Measurements from ENCODE around the gene SVEP1. TPM values are rescaled to one million over a fixed set of nuclear protein-coding genes. Genes with fewer than 3 reads are reported as not detected.

Gene SVEP1
- total RNA-seq, 1 donor from 2014 or later = 41.8 TPM

DNA sequence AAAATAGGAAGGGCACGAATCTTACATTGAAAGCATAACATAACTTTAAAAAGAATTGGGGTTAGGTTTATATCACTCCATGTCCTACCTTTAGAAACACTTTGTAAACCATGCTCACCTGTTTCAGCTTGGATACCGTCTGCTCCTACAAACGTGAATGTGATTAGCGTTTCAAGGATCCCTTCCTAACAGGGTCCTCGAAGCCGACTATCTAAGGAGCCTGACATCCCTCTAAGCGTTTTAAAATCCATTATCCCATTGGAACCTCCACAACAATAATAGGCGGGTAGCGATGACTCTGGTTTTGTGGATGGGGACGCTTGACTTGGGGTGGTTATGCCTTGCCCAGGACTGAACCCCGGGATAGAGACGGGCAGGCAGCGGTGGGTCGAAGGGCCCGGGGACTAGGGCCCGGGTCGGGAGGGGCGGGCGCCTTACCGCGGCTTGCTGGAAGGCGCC is 937 bp downstream of the SVEP1 start:
- TF ChIP-seq, protein P1, sequence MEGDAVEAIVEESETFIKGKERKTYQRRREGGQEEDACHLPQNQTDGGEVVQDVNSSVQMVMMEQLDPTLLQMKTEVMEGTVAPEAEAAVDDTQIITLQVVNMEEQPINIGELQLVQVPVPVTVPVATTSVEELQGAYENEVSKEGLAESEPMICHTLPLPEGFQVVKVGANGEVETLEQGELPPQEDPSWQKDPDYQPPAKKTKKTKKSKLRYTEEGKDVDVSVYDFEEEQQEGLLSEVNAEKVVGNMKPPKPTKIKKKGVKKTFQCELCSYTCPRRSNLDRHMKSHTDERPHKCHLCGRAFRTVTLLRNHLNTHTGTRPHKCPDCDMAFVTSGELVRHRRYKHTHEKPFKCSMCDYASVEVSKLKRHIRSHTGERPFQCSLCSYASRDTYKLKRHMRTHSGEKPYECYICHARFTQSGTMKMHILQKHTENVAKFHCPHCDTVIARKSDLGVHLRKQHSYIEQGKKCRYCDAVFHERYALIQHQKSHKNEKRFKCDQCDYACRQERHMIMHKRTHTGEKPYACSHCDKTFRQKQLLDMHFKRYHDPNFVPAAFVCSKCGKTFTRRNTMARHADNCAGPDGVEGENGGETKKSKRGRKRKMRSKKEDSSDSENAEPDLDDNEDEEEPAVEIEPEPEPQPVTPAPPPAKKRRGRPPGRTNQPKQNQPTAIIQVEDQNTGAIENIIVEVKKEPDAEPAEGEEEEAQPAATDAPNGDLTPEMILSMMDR (IDR thresholded peaks at IDR 0.05) = no peak
- Histone ChIP-seq H3K27me3 (no peaks in the 10 kb centered on the region), H3K9me3 (no peaks in the 10 kb centered on the region), H3K36me3 (no peaks in the 10 kb centered on the region), H3K4me3 (peak overlapping the region; percentile 74 to 96), H3K27ac (peak overlapping the region; percentile 80 to 84), H3K4me1 (peaks cover 0 to 2% of the 10 kb centered on the region in 2 donors)
- intact Hi-C loops (cut with DNase I) = loop anchor here (2.0 to 5.0 kb wide), 2 partner anchors 24 to 44 kb away; no protein-coding TSS in a partner anchor
- no peak for DNase-seq (ENCODE audit: low spot score in 2 of 2)

DNA sequence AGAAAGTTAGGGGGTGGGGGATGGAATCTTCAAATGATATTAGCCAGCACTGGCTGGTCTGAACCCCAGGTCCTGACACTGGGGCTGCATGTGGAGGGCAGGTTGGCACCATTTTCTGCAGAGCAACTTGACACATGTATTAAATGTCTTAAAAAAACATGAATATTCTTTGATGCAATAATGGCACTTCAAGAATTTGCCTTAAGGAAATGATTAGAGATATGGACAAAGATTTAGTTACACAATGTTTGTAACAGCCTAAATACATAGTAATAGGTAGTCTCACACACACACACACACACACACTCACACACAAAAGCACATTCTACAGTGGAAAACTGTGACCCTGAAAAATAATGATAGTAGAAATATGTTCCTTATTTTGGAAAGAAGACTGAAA is 3.6 kb downstream of the SVEP1 start:
- Histone ChIP-seq H3K27ac (no peak overlapping the region), H3K27me3 (no peaks in the 10 kb centered on the region), H3K36me3 (no peaks in the 10 kb centered on the region), H3K9me3 (no peaks in the 10 kb centered on the region), H3K4me1 (peaks cover 0 to 2% of the 10 kb centered on the region in 2 donors), H3K4me3 (no peak overlapping the region)
- TF ChIP-seq, protein P1 (IDR thresholded peaks at IDR 0.05) = no peak
- intact Hi-C loops (cut with DNase I) = loop anchor here (5.0 kb wide), 1 partner anchor 46 kb away; no protein-coding TSS in a partner anchor
- no peak for DNase-seq (ENCODE audit: low spot score in 2 of 2)

DNA sequence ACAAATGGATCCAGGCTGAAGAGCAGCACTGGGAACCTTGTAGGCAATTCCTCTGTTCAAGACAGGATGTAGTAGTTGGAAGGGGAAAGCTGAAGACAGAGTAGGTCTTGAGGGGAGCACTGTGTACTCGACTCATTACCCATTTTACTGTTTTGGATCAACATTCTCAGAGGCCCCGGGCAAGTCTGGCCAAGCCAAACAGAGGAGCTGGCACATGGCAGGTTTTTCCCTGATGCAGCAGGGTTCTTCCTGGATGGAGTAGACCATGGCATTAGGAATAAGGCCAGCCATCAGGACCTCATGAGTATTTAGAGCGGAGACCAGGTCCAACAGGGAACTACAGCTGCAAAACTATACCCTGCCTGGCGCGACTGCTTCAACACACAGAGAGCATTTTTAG is 4.4 kb downstream of the SVEP1 start:
- intact Hi-C loops (cut with DNase I) = loop anchor here (5.0 kb wide), 1 partner anchor 47 kb away; no protein-coding TSS in a partner anchor
- H3K4me3 ChIP-seq = no peak overlapping the region

DNA sequence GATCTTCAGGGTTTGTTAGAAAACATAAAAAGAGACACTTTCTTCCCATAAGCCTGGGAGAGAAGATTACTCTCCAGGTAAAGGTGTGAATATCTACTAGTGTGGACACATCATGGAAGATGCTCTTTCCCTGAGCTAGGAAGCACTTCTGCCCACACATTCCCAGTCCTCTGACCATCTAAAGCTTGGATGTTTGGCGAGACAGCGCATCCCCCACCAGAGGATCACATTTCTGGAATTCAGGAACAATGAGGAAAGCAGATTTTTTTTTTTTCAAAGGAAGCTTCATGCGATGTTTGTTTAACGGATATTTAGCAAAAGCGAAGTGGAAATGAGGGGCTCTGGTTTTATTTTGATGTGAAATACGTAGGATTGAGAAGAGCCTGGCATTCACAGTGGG is 6.2 kb downstream of the SVEP1 start:
- Histone ChIP-seq H3K4me3 (no peak overlapping the region), H3K27ac (no peak overlapping the region), H3K36me3 (no peaks in the 10 kb centered on the region)

More for the DNA sequence above, 4.4 kb downstream of the SVEP1 start:
- H3K27ac ChIP-seq = peak overlapping the region; percentile 31 to 52
- DNase-seq (ENCODE audit: low spot score in 2 of 2) = peak in 1 of 2 donors; percentile 86
- no peaks in the 10 kb centered on the region for H3K36me3 ChIP-seq
- no peaks in the 10 kb centered on the region for H3K9me3 ChIP-seq
- peaks cover 0 to 2% of the 10 kb centered on the region in 2 donors for H3K4me1 ChIP-seq
- TF ChIP-seq, protein P1 (IDR thresholded peaks at IDR 0.05) = no peak
- H3K27me3 ChIP-seq = no peaks in the 10 kb centered on the region

DNA sequence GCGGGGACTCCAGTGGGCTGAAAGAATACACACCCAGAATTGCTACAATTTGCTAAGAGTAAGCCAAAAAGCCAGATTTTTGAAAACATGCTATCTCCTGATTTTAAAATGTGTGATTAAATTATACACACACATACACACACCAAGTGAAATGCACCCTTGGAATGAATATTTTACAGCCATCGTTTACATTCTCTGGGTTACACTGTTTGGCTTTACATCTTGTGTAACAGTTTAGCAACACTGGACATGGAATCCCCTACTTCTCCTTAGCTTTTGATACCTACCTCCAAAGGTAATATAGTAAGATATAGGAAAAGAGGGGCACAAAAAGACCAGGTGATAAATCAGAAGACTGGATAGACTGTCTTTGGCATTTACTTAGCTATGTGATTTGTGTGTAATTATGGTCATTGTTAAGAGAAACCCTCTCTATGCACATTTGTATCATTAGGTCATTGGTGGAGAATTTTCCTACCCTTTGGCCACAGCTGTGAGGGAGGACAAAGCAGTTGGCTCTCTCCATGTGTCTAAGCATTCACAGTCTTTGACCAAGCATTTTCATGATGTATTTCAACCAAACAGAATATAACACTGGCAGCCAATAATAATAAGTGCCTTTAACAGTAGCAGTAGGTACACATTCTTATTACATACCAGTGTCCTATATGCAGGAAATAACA is 7.6 kb downstream of the SVEP1 start:
- TF ChIP-seq, protein P1 (IDR thresholded peaks at IDR 0.05) = no peak
- H3K27ac ChIP-seq = no peak overlapping the region
- H3K9me3 ChIP-seq = no peaks in the 10 kb centered on the region
- no peaks in the 10 kb centered on the region for H3K36me3 ChIP-seq
- H3K27me3 ChIP-seq = no peaks in the 10 kb centered on the region
- DNase-seq (ENCODE audit: low spot score in 2 of 2) = no peak
- no peak overlapping the region for H3K4me3 ChIP-seq
- H3K4me1 ChIP-seq = peaks cover 0 to 2% of the 10 kb centered on the region in 2 donors
- intact Hi-C loops (cut with DNase I) = no loop called here

More for the DNA sequence above, 6.2 kb downstream of the SVEP1 start:
- intact Hi-C loops (cut with DNase I) = no loop called here
- H3K9me3 ChIP-seq = no peaks in the 10 kb centered on the region
- H3K27me3 ChIP-seq = no peaks in the 10 kb centered on the region
- no peak for DNase-seq (ENCODE audit: low spot score in 2 of 2)
- TF ChIP-seq, protein P1 (IDR thresholded peaks at IDR 0.05) = no peak
- peaks cover 0 to 2% of the 10 kb centered on the region in 2 donors for H3K4me1 ChIP-seq
